ENCODE measurements around the gene HPGD. TPM values are rescaled to one million over a fixed set of nuclear protein-coding genes. Genes with fewer than 3 reads are reported as not detected.

The HPGD gene
- total RNA-seq, 1 donor from 2014 or later, result 134 TPM

DNA sequence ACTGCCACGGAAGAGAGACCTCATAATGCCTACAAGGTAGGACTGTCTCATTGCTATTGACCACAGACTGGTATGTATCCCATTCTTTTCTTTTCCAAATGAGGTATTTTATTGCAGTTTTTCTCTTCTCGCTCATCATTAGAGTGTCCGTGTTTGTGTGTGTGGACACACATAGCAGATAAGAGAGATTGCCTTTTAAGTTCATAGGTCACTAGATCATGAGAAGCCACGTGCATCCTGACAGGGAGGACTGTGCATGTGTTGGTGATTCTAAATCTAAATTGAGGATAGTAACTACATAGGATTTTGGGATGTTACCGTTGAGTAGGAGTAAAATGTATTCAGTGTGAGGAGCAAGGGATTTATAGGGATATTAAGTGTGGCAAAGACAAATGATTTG, 37.3 kb downstream of the HPGD start:
- Histone ChIP-seq H3K4me1 (no peaks in the 10 kb centered on the region), H3K9me3 (no peaks in the 10 kb centered on the region), H3K4me3 (no peak overlapping the region), H3K36me3 (no peaks in the 10 kb centered on the region), H3K27ac (no peak overlapping the region), H3K27me3 (no peaks in the 10 kb centered on the region)
- intact Hi-C loops (cut with DNase I), result no loop called here
- no peak for DNase-seq (ENCODE audit: extremely low spot score in 2 of 2)
- no peak for TF ChIP-seq POLR2A (IDR thresholded peaks at IDR 0.05)
- TF ChIP-seq, protein P1, sequence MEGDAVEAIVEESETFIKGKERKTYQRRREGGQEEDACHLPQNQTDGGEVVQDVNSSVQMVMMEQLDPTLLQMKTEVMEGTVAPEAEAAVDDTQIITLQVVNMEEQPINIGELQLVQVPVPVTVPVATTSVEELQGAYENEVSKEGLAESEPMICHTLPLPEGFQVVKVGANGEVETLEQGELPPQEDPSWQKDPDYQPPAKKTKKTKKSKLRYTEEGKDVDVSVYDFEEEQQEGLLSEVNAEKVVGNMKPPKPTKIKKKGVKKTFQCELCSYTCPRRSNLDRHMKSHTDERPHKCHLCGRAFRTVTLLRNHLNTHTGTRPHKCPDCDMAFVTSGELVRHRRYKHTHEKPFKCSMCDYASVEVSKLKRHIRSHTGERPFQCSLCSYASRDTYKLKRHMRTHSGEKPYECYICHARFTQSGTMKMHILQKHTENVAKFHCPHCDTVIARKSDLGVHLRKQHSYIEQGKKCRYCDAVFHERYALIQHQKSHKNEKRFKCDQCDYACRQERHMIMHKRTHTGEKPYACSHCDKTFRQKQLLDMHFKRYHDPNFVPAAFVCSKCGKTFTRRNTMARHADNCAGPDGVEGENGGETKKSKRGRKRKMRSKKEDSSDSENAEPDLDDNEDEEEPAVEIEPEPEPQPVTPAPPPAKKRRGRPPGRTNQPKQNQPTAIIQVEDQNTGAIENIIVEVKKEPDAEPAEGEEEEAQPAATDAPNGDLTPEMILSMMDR (IDR thresholded peaks at IDR 0.05), result no peak
- no peak for TF ChIP-seq POLR2AphosphoS5 (IDR thresholded peaks at IDR 0.05; ENCODE audit: insufficient read depth in 1 of 2, low read depth in 1 of 2)

- H3K36me3 ChIP-seq, result no peaks in the 10 kb centered on the region
- TF ChIP-seq, protein P1 (IDR thresholded peaks at IDR 0.05), result no peak
- TF ChIP-seq POLR2AphosphoS5 (IDR thresholded peaks at IDR 0.05; ENCODE audit: insufficient read depth in 1 of 2, low read depth in 1 of 2), result no peak
- no peak for TF ChIP-seq POLR2A (IDR thresholded peaks at IDR 0.05)
- no peaks in the 10 kb centered on the region for H3K4me1 ChIP-seq
- DNase-seq (ENCODE audit: extremely low spot score in 2 of 2), result no peak
- H3K4me3 ChIP-seq, result no peak overlapping the region
- no peaks in the 10 kb centered on the region for H3K9me3 ChIP-seq
- intact Hi-C loops (cut with DNase I), result no loop called here
- H3K27me3 ChIP-seq, result no peaks in the 10 kb centered on the region
- no peak overlapping the region for H3K27ac ChIP-seq
Observed at GRCh38 chr4:174483792-174484191, 38.5 kb downstream of the HPGD start.

- H3K9me3 ChIP-seq, result no peaks in the 10 kb centered on the region
- intact Hi-C loops (cut with DNase I), result no loop called here
- H3K27me3 ChIP-seq, result no peaks in the 10 kb centered on the region
- H3K4me1 ChIP-seq, result no peaks in the 10 kb centered on the region
- H3K27ac ChIP-seq, result no peak overlapping the region
- TF ChIP-seq, protein P1 (IDR thresholded peaks at IDR 0.05), result no peak
- TF ChIP-seq POLR2A (IDR thresholded peaks at IDR 0.05) (no peak), POLR2AphosphoS5 (IDR thresholded peaks at IDR 0.05; ENCODE audit: insufficient read depth in 1 of 2, low read depth in 1 of 2) (no peak)
- no peaks in the 10 kb centered on the region for H3K36me3 ChIP-seq
- DNase-seq (ENCODE audit: extremely low spot score in 2 of 2), result no peak
- no peak overlapping the region for H3K4me3 ChIP-seq
Observed at GRCh38 chr4:174479140-174479539, 43.1 kb downstream of the HPGD start.

DNA sequence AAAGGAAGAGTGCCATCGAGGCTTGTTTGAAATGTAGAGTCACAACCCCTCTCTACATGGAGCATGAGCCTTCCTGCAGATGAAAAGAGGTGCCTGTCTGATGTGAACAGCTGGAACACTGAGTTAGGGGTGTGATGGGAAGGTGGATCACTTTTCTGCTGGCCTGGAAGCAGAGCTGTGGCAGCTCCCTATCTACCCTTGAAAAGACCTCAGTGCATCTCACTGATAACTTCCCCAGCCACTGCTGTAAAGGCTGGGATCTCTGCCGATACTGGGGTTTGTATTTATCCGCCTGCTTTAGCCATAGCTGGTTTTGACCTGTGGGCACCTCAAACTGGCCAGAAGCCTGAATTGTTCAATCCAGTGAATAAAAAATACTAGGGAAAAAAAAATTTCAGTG, 46.8 kb downstream of the HPGD start:
- Histone ChIP-seq H3K36me3 (no peaks in the 10 kb centered on the region), H3K9me3 (no peaks in the 10 kb centered on the region), H3K4me3 (no peak overlapping the region), H3K27ac (no peak overlapping the region), H3K27me3 (no peaks in the 10 kb centered on the region), H3K4me1 (no peaks in the 10 kb centered on the region)
- TF ChIP-seq, protein P1 (IDR thresholded peaks at IDR 0.05), result no peak
- no peak for TF ChIP-seq POLR2A (IDR thresholded peaks at IDR 0.05)
- TF ChIP-seq POLR2AphosphoS5 (IDR thresholded peaks at IDR 0.05; ENCODE audit: insufficient read depth in 1 of 2, low read depth in 1 of 2), result no peak
- intact Hi-C loops (cut with DNase I), result no loop called here
- no peak for DNase-seq (ENCODE audit: extremely low spot score in 2 of 2)

GRCh38 chr4:174474457-174475075, 47.7 kb downstream of the HPGD start:
- Histone ChIP-seq H3K4me1 (no peaks in the 10 kb centered on the region), H3K27me3 (no peaks in the 10 kb centered on the region), H3K9me3 (no peaks in the 10 kb centered on the region), H3K4me3 (no peak overlapping the region), H3K27ac (no peak overlapping the region), H3K36me3 (no peaks in the 10 kb centered on the region)
- DNase-seq (ENCODE audit: extremely low spot score in 2 of 2), result no peak
- TF ChIP-seq POLR2A (IDR thresholded peaks at IDR 0.05), result no peak
- no peak for TF ChIP-seq POLR2AphosphoS5 (IDR thresholded peaks at IDR 0.05; ENCODE audit: insufficient read depth in 1 of 2, low read depth in 1 of 2)
- TF ChIP-seq, protein P1 (IDR thresholded peaks at IDR 0.05), result no peak
- intact Hi-C loops (cut with DNase I), result no loop called here
